OCI-LY7 (cell line): Measurements from ENCODE around the gene SNRNP35.
"Not testable (repeated sequence)": the region's sequence is repeated elsewhere in the genome, so short reads cannot be mapped to it uniquely, and the experiment has no call there.

Source experiments
- EZH2phosphoT487 ChIP-seq: fragments of 200-600 bp; sonication (generic); IDR thresholded peaks from 2 replicates; pipeline ENCODE4 v1.6.1; 2018; ENCODE audit warnings: low read depth, borderline replicate concordance, mild to moderate bottlenecking, mixed run types, antibody characterized with exemption, low read length, moderate library complexity, mixed read lengths
- TF ChIP-seq, protein P1 (sequence below): fragments of 200-600 bp; sonication (generic); conservative IDR thresholded peaks from 2 replicates; pipeline ENCODE4 v1.5.1; 2014; ENCODE audit warnings: mild to moderate bottlenecking, antibody characterized with exemption, low read length, moderate library complexity, mixed read lengths

DNA sequence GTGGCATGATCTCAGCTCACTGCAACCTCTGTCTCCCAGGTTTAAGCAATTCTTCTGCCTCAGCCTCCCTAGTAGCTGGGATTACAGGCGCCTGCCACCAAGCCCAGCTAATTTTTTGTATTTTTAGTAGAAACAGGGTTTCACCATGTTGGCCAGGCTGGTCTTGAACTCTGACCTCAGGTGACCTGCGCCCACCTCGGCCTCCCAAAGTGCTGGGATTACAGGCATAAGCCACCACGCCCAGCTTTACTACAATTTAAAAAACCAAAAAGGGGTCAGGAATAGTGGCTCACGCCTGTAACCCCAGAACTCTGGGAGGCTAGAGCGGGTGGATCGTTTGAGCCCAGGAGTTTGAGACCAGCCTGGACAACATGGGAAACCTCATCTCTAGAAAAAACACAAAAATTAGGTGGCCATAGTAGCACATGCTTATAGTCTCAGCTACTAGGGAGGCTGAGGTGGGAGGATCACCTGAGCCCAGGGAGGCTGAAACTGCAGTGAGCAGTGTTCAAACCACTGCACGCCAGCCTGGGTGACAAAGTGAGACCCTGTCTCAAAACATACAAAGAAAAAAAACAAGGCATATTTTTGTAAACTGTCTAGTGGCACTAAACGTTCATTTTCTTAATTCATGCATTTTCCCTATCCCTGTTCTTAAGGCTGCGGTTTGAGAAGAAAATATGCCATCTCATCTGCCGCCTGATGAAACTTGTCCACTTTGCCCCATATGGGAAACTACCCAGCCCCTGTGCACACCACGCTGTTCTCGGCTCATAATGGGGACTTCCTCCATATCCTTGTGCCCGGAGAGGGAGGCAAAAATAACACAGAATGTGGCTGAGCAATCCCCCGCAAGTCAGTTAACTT is 25.8 kb upstream of the SNRNP35 start:
- TF ChIP-seq, protein P1, sequence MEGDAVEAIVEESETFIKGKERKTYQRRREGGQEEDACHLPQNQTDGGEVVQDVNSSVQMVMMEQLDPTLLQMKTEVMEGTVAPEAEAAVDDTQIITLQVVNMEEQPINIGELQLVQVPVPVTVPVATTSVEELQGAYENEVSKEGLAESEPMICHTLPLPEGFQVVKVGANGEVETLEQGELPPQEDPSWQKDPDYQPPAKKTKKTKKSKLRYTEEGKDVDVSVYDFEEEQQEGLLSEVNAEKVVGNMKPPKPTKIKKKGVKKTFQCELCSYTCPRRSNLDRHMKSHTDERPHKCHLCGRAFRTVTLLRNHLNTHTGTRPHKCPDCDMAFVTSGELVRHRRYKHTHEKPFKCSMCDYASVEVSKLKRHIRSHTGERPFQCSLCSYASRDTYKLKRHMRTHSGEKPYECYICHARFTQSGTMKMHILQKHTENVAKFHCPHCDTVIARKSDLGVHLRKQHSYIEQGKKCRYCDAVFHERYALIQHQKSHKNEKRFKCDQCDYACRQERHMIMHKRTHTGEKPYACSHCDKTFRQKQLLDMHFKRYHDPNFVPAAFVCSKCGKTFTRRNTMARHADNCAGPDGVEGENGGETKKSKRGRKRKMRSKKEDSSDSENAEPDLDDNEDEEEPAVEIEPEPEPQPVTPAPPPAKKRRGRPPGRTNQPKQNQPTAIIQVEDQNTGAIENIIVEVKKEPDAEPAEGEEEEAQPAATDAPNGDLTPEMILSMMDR: not testable (repeated sequence)
- TF ChIP-seq EZH2phosphoT487: not testable (repeated sequence)
